ENCODE results near the gene PSTPIP1.

GRCh38 chr15:77027111-77027696 is 32.3 kb downstream of the PSTPIP1 start:
- no peak for TF ChIP-seq POLR2AphosphoS5 (IDR thresholded peaks at IDR 0.05; ENCODE audit: low read depth, low read length)
- TF ChIP-seq REST (IDR thresholded peaks at IDR 0.05; ENCODE audit: insufficient read depth in 1 of 2, low read depth in 2 of 2, low read length in 2 of 2) = no peak
- no peak for TF ChIP-seq SIN3A (IDR thresholded peaks at IDR 0.05; ENCODE audit: borderline replicate concordance, insufficient read depth, low read length)
